K562 (cell line): ENCODE data around the gene MAD2L1BP. TPM values are rescaled to one million over a fixed set of nuclear protein-coding genes. Genes with fewer than 3 reads are reported as not detected.

Experiments
- CHD1 ChIP-seq: fragments of 200-600 bp; sonication (generic); IDR thresholded peaks from one replicate; pipeline ENCODE4 v1.6.1; 2012; ENCODE audit warnings: mild to moderate bottlenecking, moderate library complexity, low read length, inconsistent platforms
- CREB1 ChIP-seq, 2 experiments: sonication (generic) in 1 of 2; formaldehyde crosslinking in 1 of 2; IDR thresholded peaks; 2 replicates each; pipeline versions ENCODE4 v1.6.1 to v1.8.0; 2012 to 2022; ENCODE audit warnings: inconsistent platforms in 1 of 2, mild to moderate bottlenecking in 1 of 2, missing genetic modification reagents in 1 of 2, moderate library complexity in 1 of 2
- GABPB1 ChIP-seq: sonication (generic); formaldehyde crosslinking; IDR thresholded peaks from 2 replicates; pipeline ENCODE4 v1.8.0; 2022; ENCODE audit warnings: mild to moderate bottlenecking, missing genetic modification reagents
- HNRNPH1 ChIP-seq: fragments of 200-400 bp; formaldehyde crosslinking; optimal IDR thresholded peaks from 2 replicates; pipeline ENCODE3; 2017; ENCODE audit warnings: low read depth, mild to moderate bottlenecking, low read length, moderate library complexity
- NFIC ChIP-seq: fragments of 450-650 bp; IDR thresholded peaks from 2 replicates; pipeline ENCODE4 v1.6.1; 2017; ENCODE audit warnings: mild to moderate bottlenecking, inconsistent platforms
- PHF8 ChIP-seq: fragments of 200-600 bp; sonication (generic); IDR thresholded peaks from 2 replicates; pipeline ENCODE4 v1.6.1; 2012; ENCODE audit warnings: mixed run types, mild to moderate bottlenecking, inconsistent platforms, low read length, moderate library complexity, borderline replicate concordance
- POLR2A ChIP-seq: fragments of 450-650 bp; conservative IDR thresholded peaks from 2 replicates; pipeline ENCODE4 v1.6.1; 2016
- POLR2AphosphoS2 ChIP-seq: IDR thresholded peaks from 2 replicates; pipeline ENCODE4 v1.6.1; 2012; ENCODE audit warnings: low read length, improper control_type of control experiment
- POLR2G ChIP-seq: fragments of 200-400 bp; formaldehyde crosslinking; IDR thresholded peaks from 2 replicates; pipeline ENCODE4 v1.6.1; 2017; ENCODE audit warnings: low read depth, mild to moderate bottlenecking, antibody characterized with exemption, low read length, moderate library complexity
- RBFOX2 ChIP-seq: fragments of 200-400 bp; formaldehyde crosslinking; IDR thresholded peaks from 2 replicates; pipeline ENCODE4 v1.6.1; 2017; ENCODE audit warnings: low read depth, mild to moderate bottlenecking, low read length, moderate library complexity
- RBM22 ChIP-seq: fragments of 200-400 bp; formaldehyde crosslinking; IDR thresholded peaks from 2 replicates; pipeline ENCODE4 v1.6.1; 2018; ENCODE audit warnings: low read length, low read depth; ENCODE audit not compliant: poor library complexity, severe bottlenecking
- RBM34 ChIP-seq: fragments of 200-400 bp; formaldehyde crosslinking; IDR thresholded peaks from 2 replicates; pipeline ENCODE4 v1.6.1; 2018; ENCODE audit warnings: low read length, borderline replicate concordance; ENCODE audit not compliant: insufficient read depth
- RFX1 ChIP-seq: fragments of 450-650 bp; IDR thresholded peaks from 2 replicates; pipeline ENCODE4 v1.6.1; 2016; ENCODE audit warnings: mild to moderate bottlenecking, moderate library complexity
- TBP ChIP-seq: optimal IDR thresholded peaks from 2 replicates; pipeline ENCODE3; 2011; ENCODE audit warnings: low read depth, low read length, improper control_type of control experiment
- ZC3H11A ChIP-seq: IDR thresholded peaks from 2 replicates; pipeline ENCODE4 v1.6.1; 2012; ENCODE audit warnings: low read depth, low read length, improper control_type of control experiment
- ZNF23 ChIP-seq: fragments of 250-450 bp; sonication (Bioruptor Pico); IDR thresholded peaks from 2 replicates; pipeline ENCODE4 v1.4.0; 2020; ENCODE audit warnings: mild to moderate bottlenecking
- ZNF274 ChIP-seq: IDR thresholded peaks from 2 replicates; pipeline ENCODE4 v1.6.1; 2011; ENCODE audit warnings: low read depth, mild to moderate bottlenecking, low read length, moderate library complexity, borderline replicate concordance
- ZNF79 ChIP-seq: fragments of 250-450 bp; sonication (Bioruptor Pico); IDR thresholded peaks from 2 replicates; pipeline ENCODE4 v1.4.0; 2020; ENCODE audit warnings: low read depth, mild to moderate bottlenecking, moderate library complexity
- polyA plus RNA-seq, 8 experiments: library from polyadenylated mRNA; depleted of rRNA in 4 of 8; stranded (reverse) in 5 of 8; unstranded in 3 of 8; fragments of >200 nt; fragmentation: Nextera tagmentation in 2 of 8; fragmentation: Illumina TruSeq in 1 of 8; extraction: Ambion mirVana in 2 of 8; extraction: Trizol in 1 of 8; gene quantifications; 2 replicates each; pipeline versions ENCODE4 v1.2.1 to v1.2.3, GENCODE V29; 2011 to 2014; ENCODE audit warnings: inconsistent platforms in 1 of 8, missing spikeins in 1 of 8
- total RNA-seq, 7 experiments: library from RNA; depleted of rRNA in 6 of 7; stranded (reverse); fragments of >200 nt in 6 of 7; fragmentation: Illumina TruSeq in 2 of 7; extraction: Trizol in 2 of 7; gene quantifications; 2 replicates each; pipeline versions ENCODE4 v1.2.1 to v1.2.3, GENCODE V29; 2011 to 2021; ENCODE audit warnings: low replicate concordance in 1 of 7
- TF ChIP-seq, protein P1 (sequence below), 2 experiments: fragments of 450-650 bp; IDR thresholded peaks; 2 replicates each; pipeline ENCODE4 v1.6.1; 2016; ENCODE audit warnings: mild to moderate bottlenecking in 2 of 2, borderline replicate concordance in 1 of 2, low read depth in 1 of 2, moderate library complexity in 1 of 2
- TF ChIP-seq, protein P2 (sequence below): sonication (generic); formaldehyde crosslinking; IDR thresholded peaks from 2 replicates; pipeline ENCODE4 v1.8.0; 2022; ENCODE audit warnings: mild to moderate bottlenecking, missing genetic modification reagents

Gene MAD2L1BP
- total and polyA plus RNA-seq, 9 of the 15 experiments (the other 6 are each of a cell fraction or from before 2014, with no cell fraction given) = 69.7 to 321 (median 111) TPM

DNA sequence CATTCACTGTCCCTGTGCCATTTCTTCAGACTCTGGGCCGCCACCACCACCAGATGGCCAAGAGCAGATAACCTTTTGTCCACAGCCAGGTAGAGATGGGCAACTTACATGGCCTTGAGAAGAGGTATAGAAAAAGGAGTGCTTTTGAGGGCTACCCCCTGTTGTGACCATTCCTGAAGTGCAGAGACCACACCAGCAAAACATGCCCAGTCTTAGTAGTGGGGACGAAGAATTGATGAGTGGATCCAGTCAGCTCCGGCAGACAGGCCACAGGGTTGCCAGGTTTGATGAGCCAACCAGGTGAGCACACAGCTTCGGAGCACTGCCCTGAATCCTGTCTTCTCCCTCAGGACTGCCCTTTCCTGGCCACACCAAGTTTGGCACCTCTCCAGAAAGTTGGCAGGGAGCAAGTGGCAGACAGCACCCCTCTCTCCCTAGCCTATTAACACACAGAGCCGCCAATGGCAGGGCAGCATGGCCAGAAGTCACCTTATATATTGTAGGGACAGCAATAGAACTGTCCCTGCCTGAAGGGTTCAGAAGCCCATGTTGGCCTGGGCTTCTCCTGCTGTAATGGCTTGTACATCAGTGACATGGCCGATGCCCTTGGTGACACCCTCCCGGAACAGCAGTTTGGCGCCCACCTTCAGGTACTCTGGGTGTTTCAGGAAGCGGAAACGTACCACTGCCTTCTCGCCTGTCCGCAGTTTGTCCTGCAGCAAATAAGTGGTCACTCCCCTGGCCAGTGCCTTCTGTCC is 14.4 kb upstream of the MAD2L1BP start (continued):
- TF ChIP-seq, protein P1, sequence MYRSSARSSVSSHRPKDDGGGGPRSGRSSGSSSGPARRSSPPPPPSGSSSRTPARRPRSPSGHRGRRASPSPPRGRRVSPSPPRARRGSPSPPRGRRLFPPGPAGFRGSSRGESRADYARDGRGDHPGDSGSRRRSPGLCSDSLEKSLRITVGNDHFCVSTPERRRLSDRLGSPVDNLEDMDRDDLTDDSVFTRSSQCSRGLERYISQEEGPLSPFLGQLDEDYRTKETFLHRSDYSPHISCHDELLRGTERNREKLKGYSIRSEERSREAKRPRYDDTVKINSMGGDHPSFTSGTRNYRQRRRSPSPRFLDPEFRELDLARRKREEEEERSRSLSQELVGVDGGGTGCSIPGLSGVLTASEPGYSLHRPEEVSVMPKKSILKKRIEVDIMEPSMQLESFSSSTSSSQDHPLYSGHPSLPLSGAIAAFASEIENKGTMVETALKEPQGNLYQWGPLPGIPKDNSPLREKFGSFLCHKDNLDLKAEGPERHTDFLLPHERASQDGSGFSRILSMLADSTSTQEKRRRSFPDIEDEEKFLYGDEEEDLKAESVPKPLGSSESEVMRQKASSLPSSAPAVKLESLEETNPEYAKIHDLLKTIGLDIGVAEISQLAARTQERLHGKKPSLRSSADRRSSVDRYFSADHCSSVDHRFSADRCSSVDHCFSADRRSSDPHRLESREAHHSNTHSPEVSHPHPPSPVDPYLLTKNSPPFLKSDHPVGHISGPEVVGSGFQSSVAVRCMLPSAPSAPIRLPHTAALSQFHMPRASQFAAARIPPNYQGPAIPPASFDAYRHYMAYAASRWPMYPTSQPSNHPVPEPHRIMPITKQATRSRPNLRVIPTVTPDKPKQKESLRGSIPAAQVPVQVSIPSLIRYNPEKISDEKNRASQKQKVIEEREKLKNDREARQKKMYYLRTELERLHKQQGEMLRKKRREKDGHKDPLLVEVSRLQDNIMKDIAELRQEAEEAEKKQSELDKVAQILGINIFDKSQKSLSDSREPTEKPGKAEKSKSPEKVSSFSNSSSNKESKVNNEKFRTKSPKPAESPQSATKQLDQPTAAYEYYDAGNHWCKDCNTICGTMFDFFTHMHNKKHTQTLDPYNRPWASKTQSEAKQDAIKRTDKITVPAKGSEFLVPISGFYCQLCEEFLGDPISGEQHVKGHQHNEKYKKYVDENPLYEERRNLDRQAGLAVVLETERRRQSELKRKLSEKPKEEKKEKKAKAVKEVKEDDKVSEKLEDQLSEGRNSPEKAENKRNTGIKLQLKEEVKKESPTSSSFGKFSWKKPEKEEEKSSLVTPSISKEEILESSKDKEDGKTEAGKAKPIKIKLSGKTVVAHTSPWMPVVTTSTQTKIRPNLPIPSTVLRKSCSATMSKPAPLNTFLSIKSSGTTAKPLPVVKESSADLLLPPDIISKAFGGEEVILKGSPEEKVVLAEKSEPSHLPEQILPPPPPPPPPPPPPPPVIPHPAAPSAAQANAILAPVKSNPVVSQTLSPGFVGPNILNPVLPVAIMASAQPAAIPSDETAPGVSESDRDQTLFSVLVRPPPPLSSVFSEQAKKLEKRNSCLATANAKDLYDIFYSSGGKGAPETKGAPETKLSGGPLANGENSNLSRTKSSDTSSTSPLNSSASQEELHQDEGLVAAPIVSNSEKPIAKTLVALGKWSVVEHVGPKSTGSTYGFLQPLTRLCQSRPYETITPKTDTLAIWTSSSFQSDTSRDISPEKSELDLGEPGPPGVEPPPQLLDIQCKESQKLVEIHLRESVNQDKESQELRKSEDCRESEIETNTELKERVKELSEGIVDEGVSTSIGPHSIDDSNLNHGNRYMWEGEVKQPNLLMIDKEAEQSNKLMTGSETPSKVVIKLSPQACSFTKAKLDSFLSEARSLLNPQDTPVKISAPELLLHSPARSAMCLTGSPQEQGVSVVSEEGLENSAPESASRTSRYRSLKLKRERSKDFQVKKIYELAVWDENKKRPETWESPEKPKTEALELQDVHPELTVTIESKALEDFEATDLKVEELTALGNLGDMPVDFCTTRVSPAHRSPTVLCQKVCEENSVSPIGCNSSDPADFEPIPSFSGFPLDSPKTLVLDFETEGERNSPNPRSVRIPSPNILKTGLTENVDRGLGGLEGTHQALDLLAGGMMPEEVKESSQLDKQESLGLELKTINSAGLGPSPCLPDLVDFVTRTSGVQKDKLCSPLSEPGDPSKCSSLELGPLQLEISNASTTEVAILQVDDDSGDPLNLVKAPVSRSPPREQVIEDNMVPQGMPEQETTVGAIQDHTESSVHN (IDR thresholded peaks at IDR 0.05; ENCODE audit: borderline replicate concordance in 1 of 2, low read depth in 1 of 2) = no peak
- TF ChIP-seq GABPB1 (CRISPR knock-in tag) (no peak), ZNF79 (CRISPR knock-in tag) (no peak), POLR2G (peak; percentile 57; the same call in 1 of the 2 replicates), POLR2A (0 out of 2 replicates have a peak, but pooled peaks have one; percentile 48), RBFOX2 (peak; percentile 80), TBP (no peak), HNRNPH1 (no peak), CREB1 (IDR thresholded peaks at IDR 0.05) (no peak), CREB1 (CRISPR knock-in tag; IDR thresholded peaks at IDR 0.05) (0 out of 2 replicates have a peak, but pooled peaks have one; percentile 24), ZNF23 (CRISPR knock-in tag) (no peak), RBM34 (no peak), RBM22 (peak; percentile 69), CHD1 (no peak), RFX1 (no peak), POLR2AphosphoS2 (peak; percentile 16; the same call in 1 of the 2 replicates), PHF8 (no peak), ZNF274 (no peak), NFIC (peak; percentile 73), ZC3H11A (no peak)
- TF ChIP-seq, protein P2, sequence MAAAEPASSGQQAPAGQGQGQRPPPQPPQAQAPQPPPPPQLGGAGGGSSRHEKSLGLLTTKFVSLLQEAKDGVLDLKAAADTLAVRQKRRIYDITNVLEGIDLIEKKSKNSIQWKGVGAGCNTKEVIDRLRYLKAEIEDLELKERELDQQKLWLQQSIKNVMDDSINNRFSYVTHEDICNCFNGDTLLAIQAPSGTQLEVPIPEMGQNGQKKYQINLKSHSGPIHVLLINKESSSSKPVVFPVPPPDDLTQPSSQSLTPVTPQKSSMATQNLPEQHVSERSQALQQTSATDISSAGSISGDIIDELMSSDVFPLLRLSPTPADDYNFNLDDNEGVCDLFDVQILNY (CRISPR knock-in tag) = no peak
